ENCODE measurements around the gene GRN.

The GRN gene

GRCh38 chr17:44352828-44353671, 7.9 kb downstream of the GRN start:
- no peaks in the 10 kb centered on the region for H3K27me3 ChIP-seq (replicated peaks; ENCODE audit: control insufficient read depth, insufficient read depth, low read length, poor library complexity, severe bottlenecking)
- H3K9me3 ChIP-seq (ENCODE audit: control insufficient read depth, low read length), result no peaks in the 10 kb centered on the region
- peaks cover 7% of the 10 kb centered on the region for H3K36me3 ChIP-seq (ENCODE audit: control insufficient read depth, insufficient read depth, low read length)
- no peak overlapping the region for H3K4me3 ChIP-seq (ENCODE audit: insufficient read depth, low read depth, low read length, poor library complexity, severe bottlenecking)
- no peaks in the 10 kb centered on the region for H3K4me1 ChIP-seq (ENCODE audit: control insufficient read depth, insufficient read depth, low read length, poor library complexity, severe bottlenecking)
- no peak overlapping the region for H3K27ac ChIP-seq (ENCODE audit: insufficient read depth, low read length, poor library complexity, severe bottlenecking)
- DNase-seq, result no peak

- Histone ChIP-seq H3K4me3 (ENCODE audit: insufficient read depth, low read depth, low read length, poor library complexity, severe bottlenecking) (peak overlapping the region; percentile 22), H3K27ac (ENCODE audit: insufficient read depth, low read length, poor library complexity, severe bottlenecking) (no peak overlapping the region), H3K9me3 (ENCODE audit: control insufficient read depth, low read length) (no peaks in the 10 kb centered on the region), H3K4me1 (ENCODE audit: control insufficient read depth, insufficient read depth, low read length, poor library complexity, severe bottlenecking) (no peaks in the 10 kb centered on the region), H3K27me3 (replicated peaks; ENCODE audit: control insufficient read depth, insufficient read depth, low read length, poor library complexity, severe bottlenecking) (no peaks in the 10 kb centered on the region), H3K36me3 (ENCODE audit: control insufficient read depth, insufficient read depth, low read length) (peaks cover 7% of the 10 kb centered on the region)
- DNase-seq, result no peak
Observed at GRCh38 chr17:44353672-44354331, 8.7 kb downstream of the GRN start.

- Histone ChIP-seq H3K9me3 (ENCODE audit: control insufficient read depth, low read length) (no peaks in the 10 kb centered on the region), H3K4me1 (ENCODE audit: control insufficient read depth, insufficient read depth, low read length, poor library complexity, severe bottlenecking) (no peaks in the 10 kb centered on the region), H3K27me3 (replicated peaks; ENCODE audit: control insufficient read depth, insufficient read depth, low read length, poor library complexity, severe bottlenecking) (no peaks in the 10 kb centered on the region), H3K36me3 (ENCODE audit: control insufficient read depth, insufficient read depth, low read length) (peaks cover 7% of the 10 kb centered on the region), H3K27ac (ENCODE audit: insufficient read depth, low read length, poor library complexity, severe bottlenecking) (no peak overlapping the region), H3K4me3 (ENCODE audit: insufficient read depth, low read depth, low read length, poor library complexity, severe bottlenecking) (no peak overlapping the region)
- DNase-seq, result peak in 1 of 3 donors; percentile 49
Observed at GRCh38 chr17:44354582-44355561, 9.8 kb downstream of the GRN start.

- no peak for DNase-seq
- Histone ChIP-seq H3K27ac (ENCODE audit: insufficient read depth, low read length, poor library complexity, severe bottlenecking) (no peak overlapping the region), H3K4me3 (ENCODE audit: insufficient read depth, low read depth, low read length, poor library complexity, severe bottlenecking) (no peak overlapping the region), H3K36me3 (ENCODE audit: control insufficient read depth, insufficient read depth, low read length) (peaks cover 7% of the 10 kb centered on the region), H3K4me1 (ENCODE audit: control insufficient read depth, insufficient read depth, low read length, poor library complexity, severe bottlenecking) (no peaks in the 10 kb centered on the region), H3K27me3 (replicated peaks; ENCODE audit: control insufficient read depth, insufficient read depth, low read length, poor library complexity, severe bottlenecking) (no peaks in the 10 kb centered on the region), H3K9me3 (ENCODE audit: control insufficient read depth, low read length) (no peaks in the 10 kb centered on the region)
Observed at GRCh38 chr17:44355642-44356099, 10.6 kb downstream of the GRN start.

GRCh38 chr17:44356241-44356640, 11.1 kb downstream of the GRN start:
- no peaks in the 10 kb centered on the region for H3K27me3 ChIP-seq (replicated peaks; ENCODE audit: control insufficient read depth, insufficient read depth, low read length, poor library complexity, severe bottlenecking)
- no peak overlapping the region for H3K27ac ChIP-seq (ENCODE audit: insufficient read depth, low read length, poor library complexity, severe bottlenecking)
- no peak for DNase-seq

GRCh38 chr17:44358066-44358465, 13.0 kb downstream of the GRN start:
- DNase-seq, result no peak
- peaks cover 4% of the 10 kb centered on the region for H3K4me1 ChIP-seq (ENCODE audit: control insufficient read depth, insufficient read depth, low read length, poor library complexity, severe bottlenecking)
- peaks cover 11% of the 10 kb centered on the region for H3K27me3 ChIP-seq (replicated peaks; ENCODE audit: control insufficient read depth, insufficient read depth, low read length, poor library complexity, severe bottlenecking)
- no peaks in the 10 kb centered on the region for H3K9me3 ChIP-seq (ENCODE audit: control insufficient read depth, low read length)
- H3K4me3 ChIP-seq (ENCODE audit: insufficient read depth, low read depth, low read length, poor library complexity, severe bottlenecking), result no peak overlapping the region
- H3K36me3 ChIP-seq (ENCODE audit: control insufficient read depth, insufficient read depth, low read length), result no peaks in the 10 kb centered on the region
- H3K27ac ChIP-seq (ENCODE audit: insufficient read depth, low read length, poor library complexity, severe bottlenecking), result no peak overlapping the region

More at GRCh38 chr17:44356241-44356640, 11.1 kb downstream of the GRN start:
- Histone ChIP-seq H3K4me1 (ENCODE audit: control insufficient read depth, insufficient read depth, low read length, poor library complexity, severe bottlenecking) (no peaks in the 10 kb centered on the region), H3K9me3 (ENCODE audit: control insufficient read depth, low read length) (no peaks in the 10 kb centered on the region), H3K36me3 (ENCODE audit: control insufficient read depth, insufficient read depth, low read length) (peaks cover 7% of the 10 kb centered on the region), H3K4me3 (ENCODE audit: insufficient read depth, low read depth, low read length, poor library complexity, severe bottlenecking) (no peak overlapping the region)

- peaks cover 11% of the 10 kb centered on the region for H3K27me3 ChIP-seq (replicated peaks; ENCODE audit: control insufficient read depth, insufficient read depth, low read length, poor library complexity, severe bottlenecking)
- DNase-seq, result no peak
- no peaks in the 10 kb centered on the region for H3K36me3 ChIP-seq (ENCODE audit: control insufficient read depth, insufficient read depth, low read length)
- no peak overlapping the region for H3K27ac ChIP-seq (ENCODE audit: insufficient read depth, low read length, poor library complexity, severe bottlenecking)
- H3K4me3 ChIP-seq (ENCODE audit: insufficient read depth, low read depth, low read length, poor library complexity, severe bottlenecking), result no peak overlapping the region
- H3K9me3 ChIP-seq (ENCODE audit: control insufficient read depth, low read length), result no peaks in the 10 kb centered on the region
- peaks cover 5% of the 10 kb centered on the region for H3K4me1 ChIP-seq (ENCODE audit: control insufficient read depth, insufficient read depth, low read length, poor library complexity, severe bottlenecking)
Observed at GRCh38 chr17:44359006-44359405, 13.9 kb downstream of the GRN start.

- Histone ChIP-seq H3K27ac (ENCODE audit: insufficient read depth, low read length, poor library complexity, severe bottlenecking) (no peak overlapping the region), H3K27me3 (replicated peaks; ENCODE audit: control insufficient read depth, insufficient read depth, low read length, poor library complexity, severe bottlenecking) (peaks cover 11% of the 10 kb centered on the region), H3K4me1 (ENCODE audit: control insufficient read depth, insufficient read depth, low read length, poor library complexity, severe bottlenecking) (peaks cover 5% of the 10 kb centered on the region), H3K4me3 (ENCODE audit: insufficient read depth, low read depth, low read length, poor library complexity, severe bottlenecking) (no peak overlapping the region), H3K36me3 (ENCODE audit: control insufficient read depth, insufficient read depth, low read length) (no peaks in the 10 kb centered on the region), H3K9me3 (ENCODE audit: control insufficient read depth, low read length) (no peaks in the 10 kb centered on the region)
- no peak for DNase-seq
Observed at GRCh38 chr17:44359458-44360143, 14.5 kb downstream of the GRN start.

GRCh38 chr17:44360144-44360533, 15.0 kb downstream of the GRN start:
- Histone ChIP-seq H3K9me3 (ENCODE audit: control insufficient read depth, low read length) (no peaks in the 10 kb centered on the region), H3K4me1 (ENCODE audit: control insufficient read depth, insufficient read depth, low read length, poor library complexity, severe bottlenecking) (peaks cover 5% of the 10 kb centered on the region), H3K36me3 (ENCODE audit: control insufficient read depth, insufficient read depth, low read length) (no peaks in the 10 kb centered on the region), H3K27ac (ENCODE audit: insufficient read depth, low read length, poor library complexity, severe bottlenecking) (no peak overlapping the region), H3K4me3 (ENCODE audit: insufficient read depth, low read depth, low read length, poor library complexity, severe bottlenecking) (no peak overlapping the region), H3K27me3 (replicated peaks; ENCODE audit: control insufficient read depth, insufficient read depth, low read length, poor library complexity, severe bottlenecking) (peaks cover 11% of the 10 kb centered on the region)
- no peak for DNase-seq
